ENCODE data around the gene GP9.

Gene GP9

GRCh38 chr3:129016720-129017483 lies 43.7 kb upstream of the GP9 start:
- TF ChIP-seq CTCF (IDR thresholded peaks at IDR 0.05; ENCODE audit: insufficient read depth, low read length, missing control alignments): no peak
- POLR2A ChIA-PET: no interaction called here
- CTCF ChIA-PET: interaction anchor here (0.6 to 3.2 kb wide), 6 partner anchors 9 to 46 kb away, joined by 3 to 18 read pairs (median 5); no protein-coding TSS in a partner anchor
- no peak overlapping the region for H3K4me3 ChIP-seq (ENCODE audit: low read depth, low read length)
- DNase-seq (ENCODE audit: low read depth, low spot score): no peak

GRCh38 chr3:129017484-129017899 lies 43.1 kb upstream of the GP9 start:
- TF ChIP-seq CTCF (IDR thresholded peaks at IDR 0.05; ENCODE audit: insufficient read depth, low read length, missing control alignments): no peak
- ChIA-PET CTCF (interaction anchor here (0.6 to 2.5 kb wide), 4 partner anchors 9 to 47 kb away, joined by 3 to 13 read pairs (median 5); no protein-coding TSS in a partner anchor), POLR2A (no interaction called here)
- DNase-seq (ENCODE audit: low read depth, low spot score): no peak
- no peak overlapping the region for H3K4me3 ChIP-seq (ENCODE audit: low read depth, low read length)

GRCh38 chr3:129018271-129018670 lies 42.3 kb upstream of the GP9 start:
- no peak for TF ChIP-seq CTCF (IDR thresholded peaks at IDR 0.05; ENCODE audit: insufficient read depth, low read length, missing control alignments)
- POLR2A ChIA-PET: no interaction called here
- no peak for DNase-seq (ENCODE audit: low read depth, low spot score)
- CTCF ChIA-PET: interaction anchor here (2.4 to 2.5 kb wide), 2 partner anchors 8 to 48 kb away, joined by 7 to 13 read pairs; no protein-coding TSS in a partner anchor
- no peak overlapping the region for H3K4me3 ChIP-seq (ENCODE audit: low read depth, low read length)

- TF ChIP-seq CTCF (IDR thresholded peaks at IDR 0.05; ENCODE audit: insufficient read depth, low read length, missing control alignments): no peak
- CTCF ChIA-PET: interaction anchor here (1.3 kb wide), 1 partner anchor 11 kb away, joined by 3 read pairs; no protein-coding TSS in a partner anchor
- no peak overlapping the region for H3K4me3 ChIP-seq (ENCODE audit: low read depth, low read length)
- POLR2A ChIA-PET: no interaction called here
- DNase-seq (ENCODE audit: low read depth, low spot score): no peak
Observed at GRCh38 chr3:129018751-129019150, 41.8 kb upstream of the GP9 start.

- no peak for DNase-seq (ENCODE audit: low read depth, low spot score)
- no peak overlapping the region for H3K4me3 ChIP-seq (ENCODE audit: low read depth, low read length)
- TF ChIP-seq CTCF (IDR thresholded peaks at IDR 0.05; ENCODE audit: insufficient read depth, low read length, missing control alignments): no peak
- CTCF ChIA-PET: interaction anchor here (1.0 to 1.5 kb wide), 4 partner anchors 11 to 226 kb away, joined by 3 to 7 read pairs (median 4); no protein-coding TSS in a partner anchor
- POLR2A ChIA-PET: no interaction called here
Observed at GRCh38 chr3:129019266-129019665, 41.3 kb upstream of the GP9 start.

GRCh38 chr3:129020691-129021090 lies 39.9 kb upstream of the GP9 start:
- H3K4me3 ChIP-seq (ENCODE audit: low read depth, low read length): no peak overlapping the region
- no peak for DNase-seq (ENCODE audit: low read depth, low spot score)
- TF ChIP-seq CTCF (IDR thresholded peaks at IDR 0.05; ENCODE audit: insufficient read depth, low read length, missing control alignments): no peak
- POLR2A ChIA-PET: interaction anchor here (1.1 kb wide), 1 partner anchor 13 kb away, joined by 3 read pairs; no protein-coding TSS in a partner anchor
- CTCF ChIA-PET: interaction anchor here (0.6 to 7.1 kb wide), 5 partner anchors 9 to 32 kb away, joined by 3 to 38 read pairs (median 3); no protein-coding TSS in a partner anchor

Data from AG04449 (cell line).